ENCODE results near the gene PABPN1.

Gene PABPN1

DNA sequence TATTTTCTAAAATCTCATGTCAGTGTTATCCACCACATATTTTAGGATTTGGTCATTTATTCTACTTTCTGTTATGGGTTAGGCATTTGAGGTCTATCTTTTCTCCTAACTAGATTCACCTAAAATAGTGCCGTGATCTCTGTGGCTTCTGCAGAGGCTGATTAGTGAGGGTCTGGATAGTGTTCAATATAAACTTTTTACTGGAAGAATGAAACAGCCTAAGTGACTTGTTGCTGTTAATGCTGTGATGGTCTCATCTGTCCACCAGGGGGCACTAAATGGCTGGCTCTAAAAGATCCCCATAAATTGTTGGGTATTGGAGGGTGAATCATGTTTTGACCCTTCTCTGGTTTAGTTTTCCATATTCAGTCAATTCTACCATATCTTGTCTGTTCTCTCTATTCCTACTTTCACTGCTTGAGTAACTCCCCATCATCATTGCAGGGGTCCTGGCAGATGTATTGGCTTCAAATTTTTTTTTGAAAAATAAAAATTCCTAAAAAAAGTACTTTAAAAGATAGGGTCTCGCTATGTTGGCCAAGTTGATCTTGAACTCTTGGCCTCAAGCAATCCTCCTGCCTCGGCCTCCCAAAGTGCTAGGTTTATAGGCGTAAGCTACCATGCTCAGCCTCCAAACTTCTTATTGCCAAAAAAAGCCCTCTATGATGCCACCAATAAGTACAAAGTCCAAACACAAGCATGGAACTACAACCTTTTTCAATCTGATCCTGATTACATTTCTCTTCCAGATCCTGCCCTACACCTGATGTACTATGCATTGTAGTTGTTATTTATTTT is 6.9 kb downstream of the PABPN1 start:
- DNase-seq, result peak; percentile 73

DNA sequence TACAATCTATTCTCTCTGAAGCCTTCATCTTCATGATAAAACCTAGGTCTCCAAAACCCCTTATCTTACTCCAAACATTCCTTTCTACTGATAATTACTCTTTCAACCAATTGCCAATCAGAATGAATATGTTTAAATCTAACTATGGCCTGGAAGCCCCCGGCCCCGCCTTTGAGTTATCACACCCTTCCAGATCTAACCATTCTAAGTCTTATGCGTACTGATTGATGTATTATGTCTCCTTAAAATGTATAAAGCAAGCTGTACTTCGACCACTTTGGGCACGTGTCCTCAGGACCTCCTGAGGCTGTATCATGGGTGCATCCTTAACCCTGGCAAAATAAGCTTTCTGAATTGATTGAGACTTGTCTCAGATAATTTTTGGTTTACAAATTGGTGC is 14.4 kb downstream of the PABPN1 start:
- no peak for DNase-seq

DNA sequence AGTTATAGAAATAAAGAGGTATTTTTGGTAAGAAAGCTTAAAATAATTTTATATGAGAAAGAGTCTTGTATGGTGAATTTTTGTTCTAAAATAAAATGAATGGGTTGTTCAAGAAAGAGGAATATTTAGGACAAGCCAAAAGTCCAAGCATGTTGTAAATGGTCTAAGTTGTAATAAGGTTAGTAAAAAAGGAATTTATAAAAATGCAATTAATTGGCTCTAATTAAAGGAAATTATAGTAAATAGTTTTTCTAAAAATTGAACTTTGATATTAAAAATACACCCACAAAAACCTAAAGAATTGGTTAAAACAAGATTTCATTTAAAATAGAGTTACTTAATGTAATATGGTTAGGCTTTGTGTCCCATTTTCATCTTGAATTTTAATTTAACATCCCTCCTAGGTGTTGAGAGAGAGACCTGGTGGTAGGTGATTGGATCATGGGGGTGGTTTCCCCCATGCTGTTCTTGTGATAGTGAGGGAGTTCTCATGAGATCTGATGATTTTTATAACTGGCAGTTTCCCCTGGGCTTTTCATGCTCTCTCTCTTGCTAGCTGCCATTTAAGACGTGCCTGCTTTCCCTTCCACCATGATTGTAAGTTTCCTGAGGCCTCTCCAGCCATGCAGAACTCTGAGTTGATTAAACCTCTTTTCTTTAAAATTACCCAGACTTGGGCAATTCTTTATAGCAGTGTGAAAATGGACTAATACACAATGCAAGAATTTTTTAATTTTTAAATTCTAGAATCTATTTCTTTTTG is 18.4 kb downstream of the PABPN1 start:
- no peak for DNase-seq

DNA sequence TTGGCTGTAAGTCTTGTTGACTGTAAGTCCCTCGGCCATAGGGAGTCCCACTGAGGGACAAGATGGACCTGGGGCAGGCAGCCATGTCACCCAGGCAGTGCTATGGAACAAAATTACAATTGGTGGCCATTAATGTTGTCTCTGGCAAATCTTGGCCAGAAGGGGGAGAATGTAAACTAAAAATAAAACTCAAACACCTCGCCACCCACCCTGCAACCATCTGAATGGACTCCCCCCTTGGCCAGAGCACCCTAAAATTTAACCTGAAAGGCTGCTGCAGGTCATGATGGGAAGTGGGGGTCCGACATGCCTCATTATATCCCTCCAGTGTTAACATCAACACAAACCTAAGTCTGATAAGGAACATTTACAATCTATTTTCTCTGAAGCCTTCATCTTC is 23.2 kb downstream of the PABPN1 start:
- DNase-seq, result no peak

DNA sequence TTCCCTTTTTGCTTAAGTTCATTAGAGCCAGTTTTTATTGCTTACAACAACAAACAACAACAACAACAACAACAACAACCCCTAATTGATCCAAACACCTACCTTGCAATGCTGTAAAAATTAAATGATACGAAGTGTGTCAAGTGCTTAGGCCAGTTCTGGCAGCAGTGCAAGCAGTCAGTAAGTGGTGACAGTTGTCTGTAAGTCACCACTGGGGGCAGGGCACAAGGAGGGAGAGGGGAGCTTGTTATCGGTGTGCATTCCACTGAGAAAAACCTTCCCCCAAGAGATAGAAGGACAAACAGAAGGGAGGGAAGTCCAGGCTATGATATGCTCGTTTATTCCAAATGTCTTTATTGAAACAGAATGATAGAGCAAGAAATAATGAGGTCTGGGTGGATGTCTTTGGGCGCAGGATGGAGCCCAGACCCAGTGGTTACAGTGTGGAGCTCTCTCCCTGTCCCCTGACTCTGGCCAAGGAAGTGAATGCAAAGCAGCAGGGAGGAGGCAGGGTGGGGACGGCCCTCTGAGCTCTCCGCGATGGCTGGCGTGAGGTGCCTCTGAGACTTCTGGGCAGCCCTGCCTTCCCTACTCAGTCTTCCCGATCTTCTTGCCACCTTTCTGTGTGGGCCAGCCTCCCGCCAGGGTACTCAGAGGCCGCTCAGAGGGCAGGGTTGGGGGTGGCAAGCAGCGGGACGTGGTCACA is 24.9 kb downstream of the PABPN1 start:
- no peak for DNase-seq

DNA sequence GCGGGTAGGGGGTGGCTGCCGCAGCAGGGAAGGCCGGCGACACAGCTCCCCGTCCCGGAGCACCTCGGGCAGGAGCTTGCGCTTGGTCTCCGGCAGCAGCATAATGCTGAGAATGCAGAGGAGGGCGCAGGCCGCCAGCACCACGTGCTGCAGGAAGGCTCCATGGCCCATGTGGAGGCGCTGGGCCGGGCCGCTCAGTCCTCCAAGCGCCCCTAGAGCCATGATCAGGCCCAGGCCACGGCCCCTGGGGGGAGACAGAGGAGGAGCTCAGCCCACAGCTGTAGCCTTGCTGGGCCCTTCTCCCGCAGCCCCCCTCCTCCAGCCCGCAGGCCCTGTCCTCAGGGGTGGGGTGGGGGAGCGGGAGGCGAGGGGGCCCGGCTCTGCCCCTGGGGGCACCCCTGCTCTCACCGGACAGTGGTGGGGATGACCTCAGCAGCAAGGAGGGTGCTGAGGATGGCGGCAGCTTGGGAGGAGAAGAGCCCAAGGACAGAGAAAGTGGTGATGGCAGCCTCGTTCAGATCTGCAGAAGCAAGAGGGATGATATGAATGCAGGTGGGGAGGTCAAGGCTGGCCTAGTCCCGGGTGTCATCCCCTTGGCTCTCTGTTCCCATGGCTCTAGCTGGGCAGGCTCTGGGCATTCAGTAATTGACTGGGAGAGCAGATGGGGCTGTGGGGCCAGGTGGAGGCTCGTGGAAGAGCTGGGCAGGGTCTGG is 25.6 kb downstream of the PABPN1 start:
- no peak for DNase-seq

DNA sequence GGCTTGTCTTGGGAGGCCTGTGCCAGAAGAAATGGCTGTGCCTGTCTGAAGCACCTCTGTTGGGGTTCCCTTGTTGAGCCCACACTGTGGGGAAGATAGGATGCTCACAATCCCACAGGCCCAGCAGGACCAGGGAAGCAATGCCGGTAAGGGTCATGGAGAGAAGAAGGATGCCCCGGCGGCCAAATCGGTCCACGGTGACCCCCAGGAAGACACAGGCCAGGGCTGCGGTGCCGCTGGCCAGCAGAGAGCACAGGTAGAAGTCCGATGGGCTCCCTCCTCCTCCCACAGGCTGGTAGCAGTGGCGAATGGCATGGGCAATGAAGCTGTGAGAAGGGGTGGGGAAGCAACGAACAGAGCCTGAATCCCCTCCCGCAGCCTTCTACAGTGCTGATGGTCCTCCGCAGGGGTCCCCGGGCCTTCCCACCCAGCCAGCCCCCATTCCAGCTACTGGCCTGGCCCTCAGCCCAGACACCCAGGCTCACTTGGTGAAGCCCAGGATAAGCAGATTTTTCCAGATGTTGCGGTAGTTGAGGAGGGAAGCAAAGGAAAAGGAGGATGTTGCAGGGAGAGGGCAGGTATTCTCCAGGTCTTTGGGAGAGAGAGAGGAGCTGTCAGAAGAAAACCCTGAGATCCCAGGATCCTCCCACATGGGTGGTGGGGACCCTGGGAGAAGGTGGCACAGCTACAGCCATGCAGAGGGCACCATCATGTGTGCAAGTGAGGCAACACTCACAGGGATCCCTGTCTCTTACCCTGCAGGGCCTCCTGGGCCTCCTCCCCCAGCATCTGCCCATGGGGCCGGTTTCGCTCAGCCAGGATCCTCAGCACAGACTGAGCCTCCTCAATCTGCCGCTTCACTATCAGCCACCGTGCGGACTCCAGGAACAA is 26.4 kb downstream of the PABPN1 start:
- no peak for DNase-seq

DNA sequence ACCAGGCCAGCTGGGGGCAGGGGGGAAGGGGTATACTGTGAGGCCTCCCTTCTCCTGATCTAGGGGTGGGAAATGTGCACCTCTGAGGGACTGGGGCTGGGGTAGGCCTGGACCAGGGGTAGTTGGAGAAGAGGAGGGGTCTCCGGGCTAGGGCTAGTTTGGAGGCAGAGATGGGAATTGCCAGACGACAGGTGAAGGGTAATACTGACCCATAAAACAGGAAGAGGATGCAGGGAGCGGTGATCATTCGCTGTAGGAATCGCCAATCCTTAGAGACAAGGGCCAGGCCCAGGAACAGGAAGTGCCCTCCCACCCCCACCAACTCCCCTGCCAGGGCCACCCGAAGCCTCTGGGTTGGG is 27.0 kb downstream of the PABPN1 start:
- DNase-seq, result no peak

DNA sequence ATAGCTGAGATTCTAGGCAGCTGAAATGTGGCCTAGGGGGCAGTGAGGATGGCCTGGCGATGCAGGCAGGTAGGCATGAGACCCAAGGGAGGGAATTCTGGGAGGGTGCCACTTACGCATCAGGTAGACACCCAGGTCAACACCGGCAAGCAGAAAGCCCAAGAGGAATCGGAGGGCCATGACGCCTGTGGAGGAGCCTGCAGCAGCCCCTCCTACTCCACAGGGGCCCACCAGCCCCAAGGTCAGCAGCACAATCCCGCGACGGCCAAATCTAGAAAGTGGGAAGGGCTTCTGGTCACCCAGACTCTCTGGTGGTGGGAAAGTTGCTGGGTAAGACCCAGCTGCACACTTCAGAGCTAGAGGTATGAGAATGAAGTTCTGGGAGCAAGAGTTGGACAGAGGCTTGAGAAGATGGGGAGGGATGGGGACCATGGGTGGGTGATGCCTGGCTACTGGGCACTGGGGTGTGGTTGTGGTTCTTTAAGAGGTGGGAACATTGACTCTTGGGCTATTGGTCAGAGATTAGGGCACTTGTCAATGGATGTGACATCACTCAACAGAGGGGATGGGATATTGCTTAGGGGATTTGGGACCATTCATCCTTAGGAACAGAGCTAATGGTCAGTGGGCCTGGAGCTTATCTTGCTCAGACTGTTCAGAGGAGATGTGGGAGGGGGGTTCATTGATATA is 28.0 kb downstream of the PABPN1 start:
- no peak for DNase-seq

DNA sequence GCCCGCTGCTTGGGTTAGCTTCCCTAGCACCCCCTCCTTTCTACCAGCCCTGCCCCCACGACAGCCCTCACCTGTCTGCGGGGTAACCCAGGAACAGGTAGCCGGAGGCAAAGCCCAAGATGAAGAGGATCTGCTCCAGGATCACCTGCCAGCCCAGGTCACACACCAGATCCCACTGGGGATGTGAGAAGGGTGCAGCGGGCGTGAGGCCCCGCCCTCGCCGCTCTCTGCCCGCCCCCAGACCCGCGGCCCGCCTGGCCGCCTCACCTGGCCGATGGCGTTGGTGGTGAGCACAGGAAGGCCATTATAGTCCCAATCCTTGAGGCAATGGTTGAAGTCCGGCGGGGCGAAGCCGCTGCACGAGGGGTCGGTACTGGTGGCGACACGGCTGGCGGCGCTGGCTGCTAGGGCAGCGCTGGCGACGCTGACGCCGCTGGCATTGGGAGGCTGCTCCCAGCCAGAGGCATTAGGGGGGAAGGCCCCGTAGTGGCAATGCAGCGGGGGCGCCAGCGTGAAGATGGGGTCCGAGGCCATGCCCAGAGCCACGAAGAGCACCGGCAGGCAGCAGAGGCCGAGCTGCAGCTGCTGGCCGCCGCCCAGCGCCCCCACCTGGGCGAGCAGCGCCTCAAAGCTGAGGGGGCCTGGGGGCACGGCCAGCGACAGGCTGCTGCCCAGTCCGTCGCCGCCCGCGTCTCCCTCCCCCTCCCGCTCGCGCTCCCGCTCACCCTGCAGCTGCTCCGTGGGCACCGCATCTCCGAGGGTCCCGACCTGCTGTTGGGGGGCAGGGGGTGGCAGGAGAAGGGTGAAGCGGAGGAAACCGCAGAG is 30.6 kb downstream of the PABPN1 start:
- DNase-seq, result no peak

DNA sequence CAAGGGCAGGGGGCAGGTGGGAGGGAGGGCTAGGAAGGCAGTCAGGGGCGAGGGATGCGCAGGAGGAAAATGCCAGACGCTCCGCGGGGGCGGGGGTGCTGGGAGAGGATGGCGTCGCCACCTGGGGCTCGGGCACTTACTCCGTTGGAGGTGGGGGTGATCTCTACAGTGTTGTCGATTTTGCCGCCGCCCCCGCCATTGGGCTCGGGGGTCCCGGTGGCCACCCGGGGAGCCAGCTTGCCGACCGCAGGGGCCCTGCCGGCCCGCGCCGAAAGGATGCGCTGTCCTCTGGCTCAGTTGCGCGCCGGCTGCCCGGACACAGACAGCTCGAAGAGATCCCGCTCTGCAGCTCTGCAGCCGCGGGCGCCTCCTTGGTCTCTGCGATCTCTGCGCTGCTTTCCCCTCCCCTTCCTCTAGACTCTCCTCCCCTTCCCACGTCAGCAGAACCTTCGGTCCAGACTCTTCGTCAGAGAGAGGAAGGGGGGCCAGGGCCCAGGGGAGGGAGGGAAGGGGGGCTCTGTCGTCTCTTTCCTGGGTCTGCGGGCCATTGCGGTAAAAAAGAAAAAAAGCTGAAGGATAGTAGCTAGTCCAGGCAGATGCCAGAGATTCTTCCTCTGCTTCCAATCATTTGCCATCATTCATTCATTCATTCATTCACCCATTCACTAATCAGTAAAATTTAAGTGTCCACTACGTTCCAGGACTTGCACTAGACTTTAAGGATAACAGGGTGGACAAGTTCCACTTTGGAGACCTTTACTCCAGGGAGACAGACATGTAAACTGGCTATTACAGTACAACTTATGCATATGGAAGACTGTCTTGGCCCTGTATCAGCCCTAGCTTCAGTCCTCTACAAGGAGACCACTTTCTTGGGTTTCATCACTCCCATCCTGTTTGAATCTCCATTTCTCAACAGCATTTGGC is 31.5 kb downstream of the PABPN1 start, which contains the start of gene SLC22A17:
Gene SLC22A17, minus strand, starts transcription at position 382 of the 927 bp plus-strand sequence.
- DNase-seq, result peak; percentile 5

DNA sequence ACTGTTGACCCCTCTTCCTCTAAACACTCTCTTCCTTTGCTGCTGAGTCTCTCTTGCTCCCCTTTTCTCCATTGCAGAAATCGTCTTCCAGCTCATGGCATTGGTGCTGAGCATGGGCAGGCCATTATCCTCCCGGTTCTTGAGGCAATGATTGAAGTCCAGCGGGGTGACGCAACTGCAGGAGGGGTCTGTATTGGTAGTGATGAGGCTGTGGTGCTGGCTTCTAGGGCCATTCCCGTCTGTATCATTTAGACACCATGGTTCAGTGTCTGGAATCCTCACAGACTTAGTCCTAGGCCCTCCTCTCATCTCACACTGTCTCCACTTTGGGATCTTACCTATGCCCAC is 32.1 kb downstream of the PABPN1 start:
- no peak for DNase-seq

DNA sequence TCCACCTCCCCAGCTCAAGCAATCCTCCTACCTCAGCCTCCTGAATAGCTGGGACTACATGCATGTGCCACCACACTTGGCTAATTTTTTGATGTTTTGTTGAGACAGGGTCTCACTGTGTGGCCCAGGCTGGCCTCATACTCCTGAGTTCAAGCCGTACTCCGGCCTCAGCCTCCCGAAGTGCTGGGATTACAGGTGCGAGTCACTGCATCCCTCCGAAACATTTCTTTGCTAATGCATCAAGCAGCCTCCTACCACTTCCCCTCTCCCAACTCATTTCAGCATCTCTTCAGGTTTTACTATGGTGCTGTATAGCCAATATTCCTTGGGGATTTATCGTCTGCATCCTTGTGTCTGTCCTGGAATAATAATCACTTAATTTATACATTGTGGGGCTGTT is 33.7 kb downstream of the PABPN1 start:
- no peak for DNase-seq

DNA sequence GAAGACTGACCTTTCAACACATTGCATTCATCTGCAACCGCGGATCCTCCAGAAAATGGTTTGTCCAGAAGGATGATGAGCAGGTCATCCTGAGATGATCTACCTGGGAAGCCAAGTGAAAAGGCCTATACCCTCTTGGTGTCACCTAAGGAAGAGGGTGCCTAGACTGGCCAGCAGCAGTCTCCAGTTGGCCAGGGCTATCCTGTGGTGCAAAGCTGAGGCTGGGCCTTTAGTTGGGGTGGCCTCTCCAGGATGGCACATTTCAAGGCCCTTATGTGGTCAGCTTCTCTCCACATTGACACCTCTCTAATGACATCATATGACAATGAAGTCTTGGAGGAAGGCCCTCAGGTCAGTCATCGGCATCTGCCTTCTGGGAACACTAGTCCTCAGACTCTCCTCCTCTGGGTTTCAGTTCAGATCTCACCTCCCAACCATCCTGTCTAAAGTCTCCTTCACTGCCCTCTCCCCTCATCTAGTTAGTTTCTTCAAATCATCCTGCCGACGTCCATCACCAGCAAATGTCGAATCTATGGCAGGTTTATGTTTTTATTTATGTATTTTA is 34.7 kb downstream of the PABPN1 start:
- DNase-seq, result no peak

DNA sequence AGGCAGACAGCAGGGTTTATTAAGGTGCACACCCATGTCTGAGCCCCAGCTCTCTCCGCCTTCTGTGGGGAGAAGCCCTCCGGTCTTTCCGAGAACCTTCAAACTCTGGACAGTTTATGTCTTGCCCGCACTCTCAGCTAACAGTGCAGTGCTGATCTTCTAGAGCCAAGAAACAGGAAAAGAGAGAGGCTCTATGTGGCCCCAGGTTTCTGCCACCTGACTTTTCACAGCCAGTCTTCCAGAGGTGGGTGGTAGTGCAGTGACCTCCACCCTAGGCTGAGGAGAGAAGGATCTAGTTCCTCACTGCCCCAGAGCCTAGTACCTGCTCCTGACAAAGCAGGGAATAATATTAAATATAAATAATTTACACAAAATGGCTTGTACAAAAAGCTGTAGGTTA is 35.4 kb downstream of the PABPN1 start:
- DNase-seq, result no peak

DNA sequence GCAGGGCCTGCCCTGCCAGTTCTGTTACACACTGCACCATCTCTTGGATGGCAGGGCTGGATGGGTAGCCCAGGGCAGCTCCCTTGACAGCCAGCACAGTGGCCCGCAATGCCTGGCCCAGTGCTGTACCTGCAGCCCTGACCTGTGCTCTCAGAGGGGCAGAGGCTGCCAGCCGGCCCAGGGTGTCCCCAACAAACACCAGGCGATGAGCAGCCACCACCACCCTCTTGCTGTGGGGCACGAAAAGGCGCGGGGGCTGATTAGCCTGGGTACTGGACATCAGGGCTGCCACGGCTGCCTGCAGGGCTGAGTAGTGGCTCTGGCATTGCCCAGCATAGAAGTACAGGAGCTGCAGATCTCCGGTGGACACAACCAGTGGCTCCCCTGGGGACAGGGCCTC is 36.0 kb downstream of the PABPN1 start:
- DNase-seq, result no peak

DNA sequence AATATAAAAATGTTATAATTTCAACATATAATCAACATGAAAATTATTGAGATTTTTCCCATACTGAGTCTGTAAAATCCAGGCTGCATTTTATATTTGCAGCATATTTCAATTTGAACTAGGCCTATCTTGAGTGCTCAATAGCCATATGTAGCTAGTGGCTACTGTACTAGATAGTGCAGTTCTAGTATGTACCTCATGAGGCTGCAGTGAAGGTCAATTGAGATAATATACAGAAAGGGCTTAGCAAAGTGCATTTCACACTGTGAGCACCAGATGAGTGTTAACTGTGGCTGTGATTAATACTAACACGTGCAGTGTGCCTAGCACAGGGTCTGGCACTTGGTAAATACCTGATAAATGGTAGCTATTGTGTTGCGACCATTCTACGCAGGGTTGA is 36.8 kb downstream of the PABPN1 start:
- no peak for DNase-seq

DNA sequence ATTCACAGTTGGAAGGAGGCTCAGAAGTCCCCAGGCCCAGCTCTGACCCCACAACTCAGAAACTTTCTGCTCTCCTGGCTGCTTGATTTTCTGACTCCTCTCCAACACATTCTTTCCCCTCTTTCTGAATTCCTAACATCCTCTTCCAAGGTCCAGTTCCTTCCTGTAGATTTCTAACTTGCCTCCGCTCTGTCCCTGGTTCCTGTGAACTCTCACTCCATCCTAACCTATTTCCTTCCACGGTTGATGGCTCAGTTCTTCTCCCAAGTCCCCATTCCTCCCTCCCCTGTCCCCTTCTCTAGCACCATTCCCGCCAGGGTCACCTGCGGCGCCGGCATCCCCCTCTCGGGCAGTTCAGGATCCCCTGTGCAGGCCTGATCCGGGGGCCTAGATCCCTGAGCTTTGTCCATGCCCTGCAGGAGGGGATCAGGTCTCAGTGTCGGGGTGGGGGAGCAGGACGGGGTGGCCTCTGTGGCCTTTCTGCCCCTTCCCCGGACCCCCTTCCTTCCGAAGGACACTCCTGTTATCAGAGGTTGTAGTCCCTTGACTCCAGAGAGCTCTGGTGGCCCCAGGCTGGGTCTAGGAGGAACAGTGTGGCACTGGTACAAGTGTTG is 37.4 kb downstream of the PABPN1 start:
- no peak for DNase-seq

DNA sequence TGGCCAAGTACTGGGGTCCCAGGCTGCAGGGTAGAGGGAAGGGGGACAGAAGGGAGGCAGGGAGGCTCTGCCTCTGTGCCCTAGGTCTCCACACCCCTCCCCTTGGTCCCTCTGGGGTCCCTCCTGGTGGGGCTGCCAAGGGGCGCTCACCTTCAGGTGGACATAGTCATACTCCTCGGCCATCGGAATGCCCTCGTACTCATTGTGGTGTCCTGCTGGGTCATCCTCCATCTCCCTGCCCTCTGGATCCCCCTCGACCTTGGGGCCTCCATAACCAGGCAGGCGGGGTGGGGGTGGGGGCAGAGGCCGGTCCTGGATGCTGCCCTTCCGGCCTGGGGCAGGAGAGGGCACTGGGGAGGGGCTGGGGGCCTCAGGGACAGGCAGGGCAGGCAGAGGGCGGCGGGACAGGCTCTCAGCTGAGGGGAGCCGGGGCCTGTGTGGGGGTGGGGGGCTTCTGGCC is 37.9 kb downstream of the PABPN1 start:
- no peak for DNase-seq
